HG03045 (cell line): ENCODE data around the gene RASA2.
"Not testable (repeated sequence)": the region's sequence is repeated elsewhere in the genome, so short reads cannot be mapped to it uniquely, and the experiment has no call there.

ENCODE experiments used
- ATAC-seq: cut with Tn5 transposase; IDR thresholded peaks from one replicate; pipeline ENCODE4 v1.9.1; 2021; ENCODE audit warnings: mild to moderate bottlenecking, moderate library complexity; ENCODE audit not compliant: unreplicated experiment

RASA2 gene

GRCh38 chr3:141561426-141562034, 74.7 kb downstream of the RASA2 start:
- ATAC-seq: no peak

GRCh38 chr3:141564241-141564640, 77.4 kb downstream of the RASA2 start:
- no peak for ATAC-seq

GRCh38 chr3:141570068-141570467, 83.2 kb downstream of the RASA2 start:
- no peak for ATAC-seq

GRCh38 chr3:141575879-141576743, 89.3 kb downstream of the RASA2 start:
- ATAC-seq: no peak

- no peak for ATAC-seq
Measured at GRCh38 chr3:141576744-141577052, 89.9 kb downstream of the RASA2 start.

GRCh38 chr3:141578202-141578973, 91.6 kb downstream of the RASA2 start:
- ATAC-seq: no peak

- no peak for ATAC-seq
Measured at GRCh38 chr3:141594357-141594756, 107.5 kb downstream of the RASA2 start.

GRCh38 chr3:141597931-141598330, 111.1 kb downstream of the RASA2 start:
- no peak for ATAC-seq

- ATAC-seq: no peak
Measured at GRCh38 chr3:141600331-141600730, 113.5 kb downstream of the RASA2 start.

- ATAC-seq: no peak
Measured at GRCh38 chr3:141602706-141603105, 115.9 kb downstream of the RASA2 start.

GRCh38 chr3:141603473-141604035, 116.7 kb downstream of the RASA2 start:
- ATAC-seq: no peak

- no peak for ATAC-seq
Measured at GRCh38 chr3:141605883-141606282, 119.1 kb downstream of the RASA2 start.

- ATAC-seq: no peak
Measured at GRCh38 chr3:141608438-141608837, 121.6 kb downstream of the RASA2 start.

GRCh38 chr3:141610939-141611338, 124.1 kb downstream of the RASA2 start:
- no peak for ATAC-seq

GRCh38 chr3:141618103-141618910, 131.5 kb downstream of the RASA2 start:
- ATAC-seq: no peak

- no peak for ATAC-seq
Measured at GRCh38 chr3:141618938-141619337, 132.1 kb downstream of the RASA2 start.

- no peak for ATAC-seq
Measured at GRCh38 chr3:141619450-141619849, 132.6 kb downstream of the RASA2 start.

- no peak for ATAC-seq
Measured at GRCh38 chr3:141623691-141624090, 136.9 kb downstream of the RASA2 start.

GRCh38 chr3:141625506-141625905, 138.7 kb downstream of the RASA2 start:
- ATAC-seq: no peak

- not testable (repeated sequence) for ATAC-seq
Measured at GRCh38 chr3:141628334-141628733, 141.5 kb downstream of the RASA2 start.
